Neural cell (in vitro differentiated cells): ENCODE results near the gene TSSC4. TPM values are rescaled to one million over a fixed set of nuclear protein-coding genes. Genes with fewer than 3 reads are reported as not detected.

Experiments
- H2AFZ ChIP-seq: fragments of 200-600, 300-800 bp; sonication (generic), shearing (Covaris generic); 2 replicates; pipeline ENCODE4 v1.6.0; 2014; ENCODE audit warnings: low read depth, mild to moderate bottlenecking, antibody characterized with exemption, low read length, moderate library complexity
- H3F3A ChIP-seq: fragments of 200-600 bp; shearing (Covaris generic); 2 replicates; pipeline ENCODE4 v1.6.1; 2016; ENCODE audit warnings: mild to moderate bottlenecking, moderate library complexity, mixed read lengths, antibody characterized with exemption, low read length; ENCODE audit not compliant: insufficient read depth, poor library complexity, severe bottlenecking
- H3K27ac ChIP-seq: fragments of 200-600, 300-800 bp; sonication (generic), shearing (Covaris generic); 2 replicates; pipeline ENCODE4 v1.5.1; 2014; ENCODE audit warnings: mild to moderate bottlenecking, low read length, moderate library complexity
- H3K27me3 ChIP-seq: fragments of 300-800, 200-600 bp; sonication (generic), shearing (Covaris generic); 2 replicates; pipeline ENCODE4 v1.6.0; 2014; ENCODE audit warnings: mild to moderate bottlenecking, low read depth, low read length, moderate library complexity; ENCODE audit not compliant: insufficient read depth
- H3K36me3 ChIP-seq: fragments of 300-800, 200-600 bp; sonication (generic), shearing (Covaris generic); 2 replicates; pipeline ENCODE4 v1.5.1; 2014; ENCODE audit warnings: mild to moderate bottlenecking, antibody characterized with exemption, low read length, moderate library complexity; ENCODE audit not compliant: insufficient read depth
- H3K4me2 ChIP-seq: fragments of 300-800, 200-600 bp; sonication (generic), shearing (Covaris generic); 2 replicates; pipeline ENCODE4 v1.6.0; 2014; ENCODE audit warnings: mild to moderate bottlenecking, low read length
- H3K4me3 ChIP-seq: fragments of 300-800, 200-600 bp; sonication (generic), shearing (Covaris generic); 2 replicates; pipeline ENCODE4 v1.5.1; 2014; ENCODE audit warnings: mild to moderate bottlenecking, low read length, moderate library complexity
- H3K79me2 ChIP-seq: fragments of 200-600 bp; shearing (Covaris generic); replicated peaks from 2 replicates; pipeline ENCODE4 v1.6.0; 2014; ENCODE audit warnings: mild to moderate bottlenecking, low read length, moderate library complexity; ENCODE audit not compliant: insufficient read depth
- H3K9ac ChIP-seq: fragments of 300-800, 200-600 bp; sonication (generic), shearing (Covaris generic); 2 replicates; pipeline ENCODE4 v1.6.1; 2016; ENCODE audit warnings: mild to moderate bottlenecking, low read length, mixed read lengths
- H3K9me2 ChIP-seq: fragments of 200-600 bp; shearing (Covaris generic); 2 replicates; pipeline ENCODE4 v1.6.1; 2016; ENCODE audit warnings: mild to moderate bottlenecking, low read length, mixed read lengths; ENCODE audit not compliant: insufficient read depth
- H3K9me3 ChIP-seq: fragments of 200-600, 300-800 bp; sonication (generic), shearing (Covaris generic); 2 replicates; pipeline ENCODE4 v1.6.1; 2016; ENCODE audit warnings: mild to moderate bottlenecking, mixed run types, low read length, moderate library complexity, mixed read lengths
- H4K20me1 ChIP-seq: fragments of 200-600 bp; shearing (Covaris generic); 2 replicates; pipeline ENCODE4 v1.6.1; 2016; ENCODE audit warnings: mild to moderate bottlenecking, mixed run types; ENCODE audit not compliant: insufficient read depth
- EP300 ChIP-seq: fragments of 450-650 bp; conservative IDR thresholded peaks from 2 replicates; pipeline ENCODE4 v1.6.1; 2014; ENCODE audit warnings: antibody characterized with exemption, mild to moderate bottlenecking, moderate library complexity; ENCODE audit not compliant: poor library complexity, severe bottlenecking
- EZH2 ChIP-seq: fragments of 200-600, 300-800 bp; shearing (Covaris generic), sonication (generic); IDR thresholded peaks from 2 replicates; pipeline ENCODE4 v1.6.1; 2014; ENCODE audit warnings: antibody characterized with exemption, low read length, borderline replicate concordance, mild to moderate bottlenecking; ENCODE audit not compliant: insufficient read depth, poor library complexity, severe bottlenecking
- MXI1 ChIP-seq: fragments of 450-650 bp; conservative IDR thresholded peaks from 2 replicates; pipeline ENCODE4 v1.6.1; 2014; ENCODE audit warnings: antibody characterized with exemption, mild to moderate bottlenecking; ENCODE audit not compliant: poor library complexity, severe bottlenecking
- POLR2AphosphoS5 ChIP-seq: IDR thresholded peaks from 2 replicates; pipeline ENCODE4 v1.6.1; 2012
- RAD21 ChIP-seq: fragments of 450-650 bp; conservative IDR thresholded peaks from 2 replicates; pipeline ENCODE4 v1.6.1; 2014; ENCODE audit warnings: antibody characterized with exemption, mild to moderate bottlenecking, moderate library complexity
- SMC3 ChIP-seq: fragments of 450-650 bp; conservative IDR thresholded peaks from 2 replicates; pipeline ENCODE4 v1.6.1; 2014; ENCODE audit warnings: antibody characterized with exemption, mild to moderate bottlenecking, moderate library complexity; ENCODE audit not compliant: poor library complexity
- TAF1 ChIP-seq: IDR thresholded peaks from 2 replicates; pipeline ENCODE4 v1.6.1; 2012; ENCODE audit warnings: low read depth
- polyA plus RNA-seq: library from polyadenylated mRNA; depleted of rRNA; stranded (reverse); fragments of >200 nt; gene quantifications from 2 replicates; pipeline ENCODE4 v1.2.3, GENCODE V29; 2014
- TF ChIP-seq, protein P1 (sequence below): IDR thresholded peaks from 2 replicates; pipeline ENCODE4 v1.6.1; 2012; ENCODE audit warnings: borderline replicate concordance
- TF ChIP-seq, protein P2 (sequence below): fragments of 450-650 bp; IDR thresholded peaks from 2 replicates; pipeline ENCODE4 v1.5.1; 2014; ENCODE audit warnings: antibody characterized with exemption, mild to moderate bottlenecking, moderate library complexity; ENCODE audit not compliant: poor library complexity, severe bottlenecking

Gene TSSC4
- polyA plus RNA-seq, 1 donor from 2014 or later, result 54.3 TPM

GRCh38 chr11:2442589-2442988, 42.0 kb downstream of the TSSC4 start:
- Histone ChIP-seq H3F3A (no peaks in the 10 kb centered on the region), H3K4me2 (no peak overlapping the region), H2AFZ (no peak overlapping the region), H3K36me3 (no peaks in the 10 kb centered on the region), H3K9ac (no peak overlapping the region), H3K9me2 (no peaks in the 10 kb centered on the region), H3K27ac (no peak overlapping the region), H3K79me2 (no peaks in the 10 kb centered on the region), H3K4me3 (no peak overlapping the region), H3K27me3 (peaks cover 49% of the 10 kb centered on the region), H4K20me1 (no peaks in the 10 kb centered on the region), H3K9me3 (peaks cover 11% of the 10 kb centered on the region)
- TF ChIP-seq MXI1 (no peak), TAF1 (no peak)

GRCh38 chr11:2443406-2443805, 42.9 kb downstream of the TSSC4 start:
- Histone ChIP-seq H3K9me3 (peaks cover 11% of the 10 kb centered on the region), H3K4me2 (no peak overlapping the region), H3K27me3 (peaks cover 50% of the 10 kb centered on the region)

GRCh38 chr11:2443881-2444820, 43.6 kb downstream of the TSSC4 start, which contains the start of gene TRPM5:
TSS of gene TRPM5 (minus strand) at chr11:2444514. CDS start at chr11:2423036, 21,478 bp downstream.
- Histone ChIP-seq H3K9me2 (no peaks in the 10 kb centered on the region), H3K4me3 (peak within 1 kb of the TSS; percentile 38), H4K20me1 (no peaks in the 10 kb centered on the region), H3K4me2 (no peak within 1 kb of the TSS), H3K9me3 (peaks cover 11% of the 10 kb centered on the region), H2AFZ (no peak within 1 kb of the TSS), H3F3A (no peaks in the 10 kb centered on the region), H3K9ac (no peak within 1 kb of the TSS), H3K27ac (no peak within 1 kb of the TSS), H3K36me3 (no peaks in the 10 kb centered on the region), H3K79me2 (no peaks in the 10 kb centered on the region), H3K27me3 (peaks cover 50% of the 10 kb centered on the region)
- no peak for TF ChIP-seq TAF1
- TF ChIP-seq, protein P1, sequence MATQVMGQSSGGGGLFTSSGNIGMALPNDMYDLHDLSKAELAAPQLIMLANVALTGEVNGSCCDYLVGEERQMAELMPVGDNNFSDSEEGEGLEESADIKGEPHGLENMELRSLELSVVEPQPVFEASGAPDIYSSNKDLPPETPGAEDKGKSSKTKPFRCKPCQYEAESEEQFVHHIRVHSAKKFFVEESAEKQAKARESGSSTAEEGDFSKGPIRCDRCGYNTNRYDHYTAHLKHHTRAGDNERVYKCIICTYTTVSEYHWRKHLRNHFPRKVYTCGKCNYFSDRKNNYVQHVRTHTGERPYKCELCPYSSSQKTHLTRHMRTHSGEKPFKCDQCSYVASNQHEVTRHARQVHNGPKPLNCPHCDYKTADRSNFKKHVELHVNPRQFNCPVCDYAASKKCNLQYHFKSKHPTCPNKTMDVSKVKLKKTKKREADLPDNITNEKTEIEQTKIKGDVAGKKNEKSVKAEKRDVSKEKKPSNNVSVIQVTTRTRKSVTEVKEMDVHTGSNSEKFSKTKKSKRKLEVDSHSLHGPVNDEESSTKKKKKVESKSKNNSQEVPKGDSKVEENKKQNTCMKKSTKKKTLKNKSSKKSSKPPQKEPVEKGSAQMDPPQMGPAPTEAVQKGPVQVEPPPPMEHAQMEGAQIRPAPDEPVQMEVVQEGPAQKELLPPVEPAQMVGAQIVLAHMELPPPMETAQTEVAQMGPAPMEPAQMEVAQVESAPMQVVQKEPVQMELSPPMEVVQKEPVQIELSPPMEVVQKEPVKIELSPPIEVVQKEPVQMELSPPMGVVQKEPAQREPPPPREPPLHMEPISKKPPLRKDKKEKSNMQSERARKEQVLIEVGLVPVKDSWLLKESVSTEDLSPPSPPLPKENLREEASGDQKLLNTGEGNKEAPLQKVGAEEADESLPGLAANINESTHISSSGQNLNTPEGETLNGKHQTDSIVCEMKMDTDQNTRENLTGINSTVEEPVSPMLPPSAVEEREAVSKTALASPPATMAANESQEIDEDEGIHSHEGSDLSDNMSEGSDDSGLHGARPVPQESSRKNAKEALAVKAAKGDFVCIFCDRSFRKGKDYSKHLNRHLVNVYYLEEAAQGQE, result no peak
- no peak for TF ChIP-seq POLR2AphosphoS5
- no peak for TF ChIP-seq EP300
- TF ChIP-seq SMC3, result no peak
- no peak for TF ChIP-seq EZH2
- TF ChIP-seq, protein P2, sequence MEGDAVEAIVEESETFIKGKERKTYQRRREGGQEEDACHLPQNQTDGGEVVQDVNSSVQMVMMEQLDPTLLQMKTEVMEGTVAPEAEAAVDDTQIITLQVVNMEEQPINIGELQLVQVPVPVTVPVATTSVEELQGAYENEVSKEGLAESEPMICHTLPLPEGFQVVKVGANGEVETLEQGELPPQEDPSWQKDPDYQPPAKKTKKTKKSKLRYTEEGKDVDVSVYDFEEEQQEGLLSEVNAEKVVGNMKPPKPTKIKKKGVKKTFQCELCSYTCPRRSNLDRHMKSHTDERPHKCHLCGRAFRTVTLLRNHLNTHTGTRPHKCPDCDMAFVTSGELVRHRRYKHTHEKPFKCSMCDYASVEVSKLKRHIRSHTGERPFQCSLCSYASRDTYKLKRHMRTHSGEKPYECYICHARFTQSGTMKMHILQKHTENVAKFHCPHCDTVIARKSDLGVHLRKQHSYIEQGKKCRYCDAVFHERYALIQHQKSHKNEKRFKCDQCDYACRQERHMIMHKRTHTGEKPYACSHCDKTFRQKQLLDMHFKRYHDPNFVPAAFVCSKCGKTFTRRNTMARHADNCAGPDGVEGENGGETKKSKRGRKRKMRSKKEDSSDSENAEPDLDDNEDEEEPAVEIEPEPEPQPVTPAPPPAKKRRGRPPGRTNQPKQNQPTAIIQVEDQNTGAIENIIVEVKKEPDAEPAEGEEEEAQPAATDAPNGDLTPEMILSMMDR, result no peak
- no peak for TF ChIP-seq MXI1
- no peak for TF ChIP-seq RAD21

More at GRCh38 chr11:2443406-2443805, 42.9 kb downstream of the TSSC4 start:
- H3K4me3 ChIP-seq, result no peak overlapping the region
- H3K27ac ChIP-seq, result no peak overlapping the region
- no peaks in the 10 kb centered on the region for H3K36me3 ChIP-seq
- no peak for TF ChIP-seq EP300
- TF ChIP-seq MXI1, result no peak
- no peak for TF ChIP-seq RAD21
- no peak for TF ChIP-seq EZH2
- no peak overlapping the region for H3K9ac ChIP-seq
- no peaks in the 10 kb centered on the region for H4K20me1 ChIP-seq
- H3K79me2 ChIP-seq, result no peaks in the 10 kb centered on the region
- H2AFZ ChIP-seq, result no peak overlapping the region
- H3K9me2 ChIP-seq, result no peaks in the 10 kb centered on the region
- H3F3A ChIP-seq, result no peaks in the 10 kb centered on the region
